Measurements from ENCODE around the gene CLASRP. TPM values are rescaled to one million over a fixed set of nuclear protein-coding genes. Genes with fewer than 3 reads are reported as not detected.

The CLASRP gene
- total and polyA plus RNA-seq, 9 of the 15 experiments (the other 6 are each of a cell fraction or from before 2014, with no cell fraction given) = 0.94 to 86.3 (median 44.0) TPM

- TF ChIP-seq, protein P1, sequence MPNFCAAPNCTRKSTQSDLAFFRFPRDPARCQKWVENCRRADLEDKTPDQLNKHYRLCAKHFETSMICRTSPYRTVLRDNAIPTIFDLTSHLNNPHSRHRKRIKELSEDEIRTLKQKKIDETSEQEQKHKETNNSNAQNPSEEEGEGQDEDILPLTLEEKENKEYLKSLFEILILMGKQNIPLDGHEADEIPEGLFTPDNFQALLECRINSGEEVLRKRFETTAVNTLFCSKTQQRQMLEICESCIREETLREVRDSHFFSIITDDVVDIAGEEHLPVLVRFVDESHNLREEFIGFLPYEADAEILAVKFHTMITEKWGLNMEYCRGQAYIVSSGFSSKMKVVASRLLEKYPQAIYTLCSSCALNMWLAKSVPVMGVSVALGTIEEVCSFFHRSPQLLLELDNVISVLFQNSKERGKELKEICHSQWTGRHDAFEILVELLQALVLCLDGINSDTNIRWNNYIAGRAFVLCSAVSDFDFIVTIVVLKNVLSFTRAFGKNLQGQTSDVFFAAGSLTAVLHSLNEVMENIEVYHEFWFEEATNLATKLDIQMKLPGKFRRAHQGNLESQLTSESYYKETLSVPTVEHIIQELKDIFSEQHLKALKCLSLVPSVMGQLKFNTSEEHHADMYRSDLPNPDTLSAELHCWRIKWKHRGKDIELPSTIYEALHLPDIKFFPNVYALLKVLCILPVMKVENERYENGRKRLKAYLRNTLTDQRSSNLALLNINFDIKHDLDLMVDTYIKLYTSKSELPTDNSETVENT (CRISPR knock-in tag; IDR thresholded peaks at IDR 0.05) = peak; percentile 81; the same call in 1 of the 2 replicates
- no peak for TF ChIP-seq CBX3 (IDR thresholded peaks at IDR 0.05; ENCODE audit: borderline replicate concordance in 1 of 2, low read length in 2 of 2)
- no peak for TF ChIP-seq E2F4 (CRISPR knock-in tag; IDR thresholded peaks at IDR 0.05; ENCODE audit: low read depth)
- no peak for TF ChIP-seq HNRNPL (IDR thresholded peaks at IDR 0.05; ENCODE audit: low read depth, low read length)
- TF ChIP-seq ZKSCAN8 (CRISPR knock-in tag; IDR thresholded peaks at IDR 0.05) = no peak
- no peak for TF ChIP-seq FOXJ3 (CRISPR knock-in tag; IDR thresholded peaks at IDR 0.05)
- no peak for TF ChIP-seq RHOXF2B (CRISPR knock-in tag; conservative IDR thresholded peaks at IDR 0.05)
- TF ChIP-seq, protein P2, sequence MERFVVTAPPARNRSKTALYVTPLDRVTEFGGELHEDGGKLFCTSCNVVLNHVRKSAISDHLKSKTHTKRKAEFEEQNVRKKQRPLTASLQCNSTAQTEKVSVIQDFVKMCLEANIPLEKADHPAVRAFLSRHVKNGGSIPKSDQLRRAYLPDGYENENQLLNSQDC (CRISPR knock-in tag; IDR thresholded peaks at IDR 0.05) = peak; percentile 39; the same call in 1 of the 2 replicates
- TF ChIP-seq STAT5B (CRISPR knock-in tag; IDR thresholded peaks at IDR 0.05) = no peak
- TF ChIP-seq, protein P3, sequence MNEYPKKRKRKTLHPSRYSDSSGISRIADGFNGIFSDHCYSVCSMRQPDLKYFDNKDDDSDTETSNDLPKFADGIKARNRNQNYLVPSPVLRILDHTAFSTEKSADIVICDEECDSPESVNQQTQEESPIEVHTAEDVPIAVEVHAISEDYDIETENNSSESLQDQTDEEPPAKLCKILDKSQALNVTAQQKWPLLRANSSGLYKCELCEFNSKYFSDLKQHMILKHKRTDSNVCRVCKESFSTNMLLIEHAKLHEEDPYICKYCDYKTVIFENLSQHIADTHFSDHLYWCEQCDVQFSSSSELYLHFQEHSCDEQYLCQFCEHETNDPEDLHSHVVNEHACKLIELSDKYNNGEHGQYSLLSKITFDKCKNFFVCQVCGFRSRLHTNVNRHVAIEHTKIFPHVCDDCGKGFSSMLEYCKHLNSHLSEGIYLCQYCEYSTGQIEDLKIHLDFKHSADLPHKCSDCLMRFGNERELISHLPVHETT (CRISPR knock-in tag; conservative IDR thresholded peaks at IDR 0.05 in 1 of 2, IDR thresholded peaks at IDR 0.05 in 1 of 2) = peak in 1 of 2 experiments; percentile 66; a peak in 1 of 4 replicates
- TF ChIP-seq, protein P4, sequence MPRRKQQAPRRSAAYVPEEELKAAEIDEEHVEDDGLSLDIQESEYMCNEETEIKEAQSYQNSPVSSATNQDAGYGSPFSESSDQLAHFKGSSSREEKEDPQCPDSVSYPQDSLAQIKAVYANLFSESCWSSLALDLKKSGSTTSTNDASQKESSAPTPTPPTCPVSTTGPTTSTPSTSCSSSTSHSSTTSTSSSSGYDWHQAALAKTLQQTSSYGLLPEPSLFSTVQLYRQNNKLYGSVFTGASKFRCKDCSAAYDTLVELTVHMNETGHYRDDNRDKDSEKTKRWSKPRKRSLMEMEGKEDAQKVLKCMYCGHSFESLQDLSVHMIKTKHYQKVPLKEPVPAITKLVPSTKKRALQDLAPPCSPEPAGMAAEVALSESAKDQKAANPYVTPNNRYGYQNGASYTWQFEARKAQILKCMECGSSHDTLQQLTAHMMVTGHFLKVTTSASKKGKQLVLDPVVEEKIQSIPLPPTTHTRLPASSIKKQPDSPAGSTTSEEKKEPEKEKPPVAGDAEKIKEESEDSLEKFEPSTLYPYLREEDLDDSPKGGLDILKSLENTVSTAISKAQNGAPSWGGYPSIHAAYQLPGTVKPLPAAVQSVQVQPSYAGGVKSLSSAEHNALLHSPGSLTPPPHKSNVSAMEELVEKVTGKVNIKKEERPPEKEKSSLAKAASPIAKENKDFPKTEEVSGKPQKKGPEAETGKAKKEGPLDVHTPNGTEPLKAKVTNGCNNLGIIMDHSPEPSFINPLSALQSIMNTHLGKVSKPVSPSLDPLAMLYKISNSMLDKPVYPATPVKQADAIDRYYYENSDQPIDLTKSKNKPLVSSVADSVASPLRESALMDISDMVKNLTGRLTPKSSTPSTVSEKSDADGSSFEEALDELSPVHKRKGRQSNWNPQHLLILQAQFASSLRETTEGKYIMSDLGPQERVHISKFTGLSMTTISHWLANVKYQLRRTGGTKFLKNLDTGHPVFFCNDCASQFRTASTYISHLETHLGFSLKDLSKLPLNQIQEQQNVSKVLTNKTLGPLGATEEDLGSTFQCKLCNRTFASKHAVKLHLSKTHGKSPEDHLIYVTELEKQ (CRISPR knock-in tag; IDR thresholded peaks at IDR 0.05) = no peak
- 0 out of 2 replicates have a peak, but pooled peaks have one; percentile 30 for TF ChIP-seq NBN (IDR thresholded peaks at IDR 0.05; ENCODE audit: low read depth)
- no peak for TF ChIP-seq ZNF354B (CRISPR knock-in tag; IDR thresholded peaks at IDR 0.05)
- peak in 1 of 2 experiments; percentile 86; a peak in 2 of 4 replicates for TF ChIP-seq KDM4B (IDR thresholded peaks at IDR 0.05; ENCODE audit: borderline replicate concordance in 2 of 2, low read depth in 1 of 2)
- no peak for TF ChIP-seq HLTF (IDR thresholded peaks at IDR 0.05)
- TF ChIP-seq EZH2 (IDR thresholded peaks at IDR 0.05; ENCODE audit: borderline replicate concordance, low read depth, low read length) = no peak
- no peak for TF ChIP-seq FOXK2 (conservative IDR thresholded peaks at IDR 0.05 in 1 of 2, IDR thresholded peaks at IDR 0.05 in 1 of 2; ENCODE audit: low read depth in 2 of 2)
These were observed 40.4 kb downstream of the CLASRP start, which contains the start of gene GEMIN7 (continued) for GRCh38 chr19:45079063-45079910.
